HEK293 (cell line): ENCODE measurements around the gene ADAMTSL3.

Source experiments
- CTCF ChIA-PET: fragments of 350-600 bp; formaldehyde crosslinking; extraction: SDS; loops from one replicate; lab custom pipeline; 2021; ENCODE audit warnings: antibody characterized with exemption; lab: Yijun Ruan, JAX
- POLR2A ChIA-PET: fragments of 300-600 bp; formaldehyde crosslinking; extraction: SDS; loops from one replicate; lab custom pipeline; 2020; ENCODE audit warnings: antibody characterized with exemption, inconsistent platforms; lab: Yijun Ruan, JAX
- H3K27ac ChIP-seq: fragments of 200-500 bp; sonication (Bioruptor generic); 2 replicates; pipeline ENCODE4 v1.5.1; 2014; ENCODE audit warnings: low read depth, low read length, control low read depth, inconsistent platforms; ENCODE audit errors: extremely low read depth
- H3K36me3 ChIP-seq, 2 experiments: fragments of 200-500 bp in 1 of 2; sonication (Bioruptor generic) in 1 of 2; 1 replicate in 1 of 2; 2 replicates in 1 of 2; pipeline ENCODE4 v1.5.1; 2014 to 2017; ENCODE audit warnings: inconsistent platforms in 2 of 2, low read length in 2 of 2; ENCODE audit not compliant: control insufficient read depth in 2 of 2, insufficient read depth in 1 of 2
- H3K4me1 ChIP-seq: fragments of 200-500 bp; sonication (Bioruptor generic); 2 replicates; pipeline ENCODE4 v1.5.1; 2014; ENCODE audit warnings: mild to moderate bottlenecking, low read length, inconsistent platforms; ENCODE audit not compliant: control insufficient read depth, insufficient read depth
- H3K4me3 ChIP-seq: 2 replicates; pipeline ENCODE4 v1.5.1; 2011; ENCODE audit warnings: low read depth, mild to moderate bottlenecking, control low read depth, low read length, moderate library complexity
- H3K9me3 ChIP-seq: fragments of 200-500 bp; sonication (Bioruptor generic); 2 replicates; pipeline ENCODE4 v1.5.1; 2014; ENCODE audit warnings: low read depth, low read length, inconsistent platforms; ENCODE audit not compliant: control insufficient read depth, insufficient read depth
- EGR2 ChIP-seq: fragments of 450-650 bp; formaldehyde crosslinking; IDR thresholded peaks from 2 replicates; pipeline ENCODE4 v1.5.1; 2016; ENCODE audit warnings: low read depth, missing biosample characterization, missing genetic modification characterization
- HOXA7 ChIP-seq: sonication (generic); formaldehyde crosslinking; IDR thresholded peaks from 2 replicates; pipeline ENCODE4 v1.8.1; 2022; ENCODE audit warnings: missing genetic modification reagents, borderline replicate concordance
- KLF1 ChIP-seq: fragments of 450-650 bp; formaldehyde crosslinking; IDR thresholded peaks from 2 replicates; pipeline ENCODE4 v1.5.1; 2016; ENCODE audit warnings: missing biosample characterization, missing genetic modification characterization
- PRDM1 ChIP-seq: fragments of 450-650 bp; formaldehyde crosslinking; IDR thresholded peaks from 2 replicates; pipeline ENCODE4; 2016; ENCODE audit warnings: missing biosample characterization, missing genetic modification characterization
- SCRT1 ChIP-seq: fragments of 450-650 bp; formaldehyde crosslinking; IDR thresholded peaks from 2 replicates; pipeline ENCODE4 v1.5.1; 2016; ENCODE audit warnings: missing biosample characterization, missing genetic modification characterization, borderline replicate concordance
- TCF7L2 ChIP-seq: IDR thresholded peaks from 2 replicates; pipeline ENCODE4 v1.6.1; 2011; ENCODE audit warnings: low read depth, mild to moderate bottlenecking, inconsistent platforms, low read length, moderate library complexity, borderline replicate concordance
- ZBTB1 ChIP-seq: fragments of 450-650 bp; formaldehyde crosslinking; IDR thresholded peaks from 2 replicates; pipeline ENCODE4 v1.5.1; 2016; ENCODE audit warnings: missing biosample characterization, missing genetic modification characterization
- ZEB2 ChIP-seq: fragments of 450-650 bp; formaldehyde crosslinking; IDR thresholded peaks from 2 replicates; pipeline ENCODE4 v1.5.1; 2016; ENCODE audit warnings: missing biosample characterization, missing genetic modification characterization
- ZFHX2 ChIP-seq: fragments of 450-650 bp; formaldehyde crosslinking; conservative IDR thresholded peaks from 2 replicates; pipeline ENCODE4 v1.5.1; 2016; ENCODE audit warnings: missing biosample characterization, missing genetic modification characterization
- ZFP41 ChIP-seq: fragments of 450-650 bp; formaldehyde crosslinking; IDR thresholded peaks from 2 replicates; pipeline ENCODE4 v1.5.1; 2016; ENCODE audit warnings: missing biosample characterization, missing genetic modification characterization, borderline replicate concordance
- ZNF10 ChIP-seq: fragments of 450-650 bp; formaldehyde crosslinking; IDR thresholded peaks from 2 replicates; pipeline ENCODE4 v1.5.1; 2017; ENCODE audit warnings: missing biosample characterization, missing genetic modification characterization
- ZNF16 ChIP-seq: fragments of 450-650 bp; formaldehyde crosslinking; IDR thresholded peaks from 2 replicates; pipeline ENCODE4 v1.5.1; 2016; ENCODE audit warnings: low read depth, missing biosample characterization, missing genetic modification characterization
- ZNF239 ChIP-seq: fragments of 450-650 bp; formaldehyde crosslinking; IDR thresholded peaks from 2 replicates; pipeline ENCODE4 v1.5.1; 2016; ENCODE audit warnings: missing biosample characterization, missing genetic modification characterization
- ZNF248 ChIP-seq: fragments of 450-650 bp; formaldehyde crosslinking; IDR thresholded peaks from 2 replicates; pipeline ENCODE4 v1.5.1; 2017; ENCODE audit warnings: missing biosample characterization, missing genetic modification characterization
- ZNF391 ChIP-seq: fragments of 450-650 bp; formaldehyde crosslinking; IDR thresholded peaks from 2 replicates; pipeline ENCODE4 v1.5.1; 2016; ENCODE audit warnings: low read depth, missing biosample characterization, missing genetic modification characterization, borderline replicate concordance
- ZNF488 ChIP-seq: fragments of 450-650 bp; formaldehyde crosslinking; IDR thresholded peaks from 2 replicates; pipeline ENCODE4 v1.5.1; 2016; ENCODE audit warnings: missing biosample characterization, missing genetic modification characterization
- ZNF513 ChIP-seq: fragments of 450-650 bp; IDR thresholded peaks from 2 replicates; pipeline ENCODE4 v1.5.1; 2018; ENCODE audit warnings: missing biosample characterization, missing genetic modification characterization
- ZNF514 ChIP-seq: fragments of 450-650 bp; formaldehyde crosslinking; IDR thresholded peaks from 2 replicates; pipeline ENCODE4 v1.5.1; 2016; ENCODE audit warnings: missing biosample characterization, missing genetic modification characterization
- ZNF645 ChIP-seq: fragments of 450-650 bp; formaldehyde crosslinking; IDR thresholded peaks from 2 replicates; pipeline ENCODE4; 2016; ENCODE audit warnings: missing biosample characterization, missing genetic modification characterization
- ZNF654 ChIP-seq: fragments of 450-650 bp; formaldehyde crosslinking; IDR thresholded peaks from 2 replicates; pipeline ENCODE4 v1.5.1; 2016; ENCODE audit warnings: low read depth, missing biosample characterization, missing genetic modification characterization
- ZNF670 ChIP-seq: fragments of 450-650 bp; formaldehyde crosslinking; IDR thresholded peaks from 2 replicates; pipeline ENCODE4 v1.5.1; 2016; ENCODE audit warnings: missing biosample characterization, missing genetic modification characterization, low read depth
- ZNF747 ChIP-seq: fragments of 450-650 bp; formaldehyde crosslinking; IDR thresholded peaks from 2 replicates; pipeline ENCODE4 v1.5.1; 2016; ENCODE audit warnings: missing biosample characterization, missing genetic modification characterization
- ZNF76 ChIP-seq: fragments of 450-650 bp; formaldehyde crosslinking; IDR thresholded peaks from 2 replicates; pipeline ENCODE4; 2016; ENCODE audit warnings: low read depth, missing biosample characterization, missing genetic modification characterization, borderline replicate concordance
- TF ChIP-seq, protein P1 (sequence below): fragments of 450-650 bp; formaldehyde crosslinking; IDR thresholded peaks from 2 replicates; pipeline ENCODE4 v1.5.1; 2017; ENCODE audit warnings: missing biosample characterization, missing genetic modification characterization
- TF ChIP-seq, protein P2 (sequence below): fragments of 450-650 bp; formaldehyde crosslinking; IDR thresholded peaks from 2 replicates; pipeline ENCODE4 v1.5.1; 2016; ENCODE audit warnings: missing biosample characterization, missing genetic modification characterization

Gene ADAMTSL3

DNA sequence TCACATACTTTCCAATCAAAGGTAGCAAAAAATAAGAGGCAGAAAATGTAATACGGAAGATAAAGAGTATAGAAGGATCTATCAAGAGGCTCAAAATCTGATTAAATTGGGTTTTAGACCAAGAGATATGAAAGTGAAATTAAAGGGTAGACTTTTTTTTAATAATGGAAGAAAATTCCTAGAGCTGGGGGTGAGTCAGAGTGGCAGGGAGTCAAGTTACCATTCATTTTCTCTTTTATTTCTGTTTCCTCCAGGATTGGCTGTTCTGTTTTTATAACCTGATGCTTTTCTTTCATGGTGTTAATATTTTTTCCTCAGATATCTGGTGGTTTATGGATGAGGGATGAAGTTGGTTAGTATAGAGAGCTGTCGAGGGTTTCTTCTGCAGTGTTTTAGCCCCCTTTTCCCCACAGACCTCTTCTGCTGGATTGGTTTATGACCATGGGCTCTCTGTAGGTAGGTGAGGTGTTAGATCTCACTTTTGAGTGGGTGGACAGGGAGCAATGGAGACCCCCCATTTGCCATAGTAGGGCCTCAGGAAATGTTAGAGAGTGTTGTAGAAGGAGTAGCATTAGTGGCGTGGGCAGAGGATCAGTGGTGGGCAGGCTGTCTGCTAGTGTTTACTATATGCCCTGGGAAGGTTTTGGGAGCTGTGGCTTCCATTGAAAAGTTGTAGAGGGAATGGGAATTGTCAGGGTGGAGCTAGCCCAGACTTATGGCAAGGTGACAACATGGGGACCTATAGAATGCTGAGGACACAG lies 380.1 kb downstream of the ADAMTSL3 start:
- CTCF ChIA-PET, result interaction anchor here (0.6 to 3.6 kb wide), 26 partner anchors 9 to 595 kb away, joined by 3 to 38 read pairs (median 4); no protein-coding TSS in a partner anchor
- no peaks in the 10 kb centered on the region for H3K36me3 ChIP-seq
- no peak overlapping the region for H3K4me3 ChIP-seq
- no peak overlapping the region for H3K27ac ChIP-seq
- TF ChIP-seq EGR2 (peak; percentile 54; the same call in 1 of the 2 replicates), ZFHX2 (tag by site-specific recombination) (peak; percentile 72), ZNF488 (no peak), PRDM1 (tag by site-specific recombination) (0 out of 2 replicates have a peak, but pooled peaks have one; percentile 37), SCRT1 (no peak)
- TF ChIP-seq, protein P1, sequence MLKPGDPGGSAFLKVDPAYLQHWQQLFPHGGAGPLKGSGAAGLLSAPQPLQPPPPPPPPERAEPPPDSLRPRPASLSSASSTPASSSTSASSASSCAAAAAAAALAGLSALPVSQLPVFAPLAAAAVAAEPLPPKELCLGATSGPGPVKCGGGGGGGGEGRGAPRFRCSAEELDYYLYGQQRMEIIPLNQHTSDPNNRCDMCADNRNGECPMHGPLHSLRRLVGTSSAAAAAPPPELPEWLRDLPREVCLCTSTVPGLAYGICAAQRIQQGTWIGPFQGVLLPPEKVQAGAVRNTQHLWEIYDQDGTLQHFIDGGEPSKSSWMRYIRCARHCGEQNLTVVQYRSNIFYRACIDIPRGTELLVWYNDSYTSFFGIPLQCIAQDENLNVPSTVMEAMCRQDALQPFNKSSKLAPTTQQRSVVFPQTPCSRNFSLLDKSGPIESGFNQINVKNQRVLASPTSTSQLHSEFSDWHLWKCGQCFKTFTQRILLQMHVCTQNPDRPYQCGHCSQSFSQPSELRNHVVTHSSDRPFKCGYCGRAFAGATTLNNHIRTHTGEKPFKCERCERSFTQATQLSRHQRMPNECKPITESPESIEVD (tag by site-specific recombination), result peak; percentile 19; the same call in 1 of the 2 replicates
- H3K4me1 ChIP-seq, result peaks cover 7% of the 10 kb centered on the region; the same call in 1 of the 2 replicates
- POLR2A ChIA-PET, result no interaction called here
- no peaks in the 10 kb centered on the region for H3K9me3 ChIP-seq

- CTCF ChIA-PET, result interaction anchor here (0.6 to 3.6 kb wide), 49 partner anchors 9 to 787 kb away, joined by 3 to 38 read pairs (median 4); no protein-coding TSS in a partner anchor
- H3K4me3 ChIP-seq, result no peak overlapping the region
- TF ChIP-seq ZNF747 (no peak), ZNF654 (tag by site-specific recombination) (0 out of 2 replicates have a peak, but pooled peaks have one; percentile 6), ZNF248 (tag by site-specific recombination) (no peak), ZNF16 (tag by site-specific recombination) (no peak), ZNF514 (tag by site-specific recombination) (no peak), ZNF513 (no peak), ZNF645 (tag by site-specific recombination) (no peak), ZNF10 (tag by site-specific recombination) (no peak), ZFP41 (tag by site-specific recombination) (no peak), ZEB2 (tag by site-specific recombination) (0 out of 2 replicates have a peak, but pooled peaks have one; percentile 21), ZNF670 (tag by site-specific recombination) (no peak), ZNF76 (tag by site-specific recombination) (no peak), HOXA7 (no peak), ZBTB1 (tag by site-specific recombination) (no peak), ZNF239 (tag by site-specific recombination) (no peak), KLF1 (tag by site-specific recombination) (no peak), TCF7L2 (no peak), ZNF391 (no peak)
- TF ChIP-seq, protein P2, sequence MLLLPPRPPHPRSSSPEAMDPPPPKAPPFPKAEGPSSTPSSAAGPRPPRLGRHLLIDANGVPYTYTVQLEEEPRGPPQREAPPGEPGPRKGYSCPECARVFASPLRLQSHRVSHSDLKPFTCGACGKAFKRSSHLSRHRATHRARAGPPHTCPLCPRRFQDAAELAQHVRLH (tag by site-specific recombination), result 0 out of 2 replicates have a peak, but pooled peaks have one; percentile 38
- TF ChIP-seq, protein P1 (tag by site-specific recombination), result no peak
Measured at GRCh38 chr15:84034578-84035398, 380.9 kb downstream of the ADAMTSL3 start.

More at GRCh38 chr15:84034578-84035398, 380.9 kb downstream of the ADAMTSL3 start:
- Histone ChIP-seq H3K27ac (no peak overlapping the region), H3K9me3 (no peaks in the 10 kb centered on the region), H3K36me3 (no peaks in the 10 kb centered on the region), H3K4me1 (peaks cover 7% of the 10 kb centered on the region; the same call in 1 of the 2 replicates)
- POLR2A ChIA-PET, result no interaction called here
